ENCODE results near the gene WDR62. TPM values are rescaled to one million over a fixed set of nuclear protein-coding genes. Genes with fewer than 3 reads are reported as not detected.

Gene WDR62
- total RNA-seq, 1 donor from 2014 or later = 5.1 TPM

GRCh38 chr19:36025541-36025940 is 29.2 kb upstream of the WDR62 start:
- Mint-ChIP-seq H3K4me3 (no peak overlapping the region), H3K27ac (no peak overlapping the region), H3K4me1 (no peaks in the 10 kb centered on the region), H3K27me3 (ENCODE audit: low read depth) (no peaks in the 10 kb centered on the region), H3K36me3 (peaks cover 37% of the 10 kb centered on the region), H3K9me3 (no peaks in the 10 kb centered on the region)
- no peak for DNase-seq (ENCODE audit: low spot score in 2 of 2, unreplicated experiment in 2 of 2)
- TF ChIP-seq CTCF (IDR thresholded peaks at IDR 0.05; ENCODE audit: unreplicated experiment) = no peak

- DNase-seq (ENCODE audit: low spot score in 2 of 2, unreplicated experiment in 2 of 2) = no peak
- Mint-ChIP-seq H3K4me3 (no peak overlapping the region), H3K9me3 (no peaks in the 10 kb centered on the region), H3K4me1 (peaks cover 2% of the 10 kb centered on the region), H3K27me3 (ENCODE audit: low read depth) (no peaks in the 10 kb centered on the region), H3K27ac (no peak overlapping the region), H3K36me3 (peaks cover 35% of the 10 kb centered on the region)
- no peak for TF ChIP-seq CTCF (IDR thresholded peaks at IDR 0.05; ENCODE audit: unreplicated experiment)
Observed at GRCh38 chr19:36026091-36026876, 28.4 kb upstream of the WDR62 start.

GRCh38 chr19:36027696-36028095 is 27.0 kb upstream of the WDR62 start:
- Mint-ChIP-seq H3K4me3 (no peak overlapping the region), H3K36me3 (peaks cover 35% of the 10 kb centered on the region), H3K27me3 (ENCODE audit: low read depth) (no peaks in the 10 kb centered on the region), H3K4me1 (peaks cover 9% of the 10 kb centered on the region), H3K9me3 (no peaks in the 10 kb centered on the region), H3K27ac (no peak overlapping the region)
- no peak for TF ChIP-seq CTCF (IDR thresholded peaks at IDR 0.05; ENCODE audit: unreplicated experiment)
- DNase-seq (ENCODE audit: low spot score in 2 of 2, unreplicated experiment in 2 of 2) = no peak

GRCh38 chr19:36028313-36029041 is 26.2 kb upstream of the WDR62 start:
- Mint-ChIP-seq H3K27me3 (ENCODE audit: low read depth) (no peaks in the 10 kb centered on the region), H3K9me3 (no peaks in the 10 kb centered on the region), H3K27ac (no peak overlapping the region), H3K36me3 (peaks cover 30% of the 10 kb centered on the region), H3K4me3 (no peak overlapping the region), H3K4me1 (peaks cover 13% of the 10 kb centered on the region)
- TF ChIP-seq CTCF (IDR thresholded peaks at IDR 0.05; ENCODE audit: unreplicated experiment) = no peak
- DNase-seq (ENCODE audit: low spot score in 2 of 2, unreplicated experiment in 2 of 2) = no peak

GRCh38 chr19:36030264-36031148 is 24.2 kb upstream of the WDR62 start:
- no peaks in the 10 kb centered on the region for H3K9me3 Mint-ChIP-seq
- no peaks in the 10 kb centered on the region for H3K27me3 Mint-ChIP-seq (ENCODE audit: low read depth)
- TF ChIP-seq CTCF (IDR thresholded peaks at IDR 0.05; ENCODE audit: unreplicated experiment) = no peak
- peaks cover 18% of the 10 kb centered on the region for H3K4me1 Mint-ChIP-seq
- no peak overlapping the region for H3K27ac Mint-ChIP-seq
- peaks cover 29% of the 10 kb centered on the region for H3K36me3 Mint-ChIP-seq
- H3K4me3 Mint-ChIP-seq = peak overlapping the region; percentile 15
- no peak for DNase-seq (ENCODE audit: low spot score in 2 of 2, unreplicated experiment in 2 of 2)

Measured in mesothelial cell of epicardium (in vitro differentiated cells).